ENCODE results near the gene ZC2HC1B.

DNA sequence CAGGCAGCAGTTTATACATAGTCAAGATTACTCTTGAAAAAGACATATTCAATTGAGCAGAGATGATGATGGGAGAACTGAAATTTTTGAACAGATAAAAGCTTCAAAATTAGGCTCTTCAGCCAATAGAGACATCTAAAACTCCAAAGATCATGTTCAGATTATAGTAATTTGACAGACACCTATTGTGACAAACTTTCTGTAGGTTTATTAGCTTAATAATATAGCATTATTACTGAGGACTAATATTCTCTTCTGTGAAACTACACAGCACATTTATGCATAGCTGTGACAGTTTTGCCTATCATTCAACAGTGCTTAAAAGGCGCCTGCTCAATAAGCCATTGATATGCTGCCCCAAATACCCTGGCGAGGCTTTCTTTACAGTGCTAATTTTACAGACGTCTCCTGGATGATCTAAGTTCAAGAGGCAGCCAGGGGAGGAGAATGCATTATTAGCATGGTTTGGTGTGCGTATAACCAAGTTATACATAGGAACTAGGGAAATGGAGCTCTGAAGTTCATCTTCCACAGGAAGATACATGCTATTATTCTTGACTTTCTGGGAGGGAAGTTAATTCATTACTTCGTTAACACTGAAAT is 122.3 kb downstream of the ZC2HC1B start:
- TF ChIP-seq ZFX (IDR thresholded peaks at IDR 0.05) (no peak), POLR2A (IDR thresholded peaks at IDR 0.05; ENCODE audit: borderline replicate concordance, extremely low read depth, insufficient read depth, insufficient read length) (no peak), SRF (IDR thresholded peaks at IDR 0.05; ENCODE audit: low read depth) (no peak)
- TF ChIP-seq, protein P1, sequence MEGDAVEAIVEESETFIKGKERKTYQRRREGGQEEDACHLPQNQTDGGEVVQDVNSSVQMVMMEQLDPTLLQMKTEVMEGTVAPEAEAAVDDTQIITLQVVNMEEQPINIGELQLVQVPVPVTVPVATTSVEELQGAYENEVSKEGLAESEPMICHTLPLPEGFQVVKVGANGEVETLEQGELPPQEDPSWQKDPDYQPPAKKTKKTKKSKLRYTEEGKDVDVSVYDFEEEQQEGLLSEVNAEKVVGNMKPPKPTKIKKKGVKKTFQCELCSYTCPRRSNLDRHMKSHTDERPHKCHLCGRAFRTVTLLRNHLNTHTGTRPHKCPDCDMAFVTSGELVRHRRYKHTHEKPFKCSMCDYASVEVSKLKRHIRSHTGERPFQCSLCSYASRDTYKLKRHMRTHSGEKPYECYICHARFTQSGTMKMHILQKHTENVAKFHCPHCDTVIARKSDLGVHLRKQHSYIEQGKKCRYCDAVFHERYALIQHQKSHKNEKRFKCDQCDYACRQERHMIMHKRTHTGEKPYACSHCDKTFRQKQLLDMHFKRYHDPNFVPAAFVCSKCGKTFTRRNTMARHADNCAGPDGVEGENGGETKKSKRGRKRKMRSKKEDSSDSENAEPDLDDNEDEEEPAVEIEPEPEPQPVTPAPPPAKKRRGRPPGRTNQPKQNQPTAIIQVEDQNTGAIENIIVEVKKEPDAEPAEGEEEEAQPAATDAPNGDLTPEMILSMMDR (IDR thresholded peaks at IDR 0.05 in 2 of 3, conservative IDR thresholded peaks at IDR 0.05 in 1 of 3; ENCODE audit: borderline replicate concordance in 1 of 3, insufficient read depth in 1 of 3, low read depth in 2 of 3, low read length in 2 of 3) = no peak
- TF ChIP-seq, protein P2, sequence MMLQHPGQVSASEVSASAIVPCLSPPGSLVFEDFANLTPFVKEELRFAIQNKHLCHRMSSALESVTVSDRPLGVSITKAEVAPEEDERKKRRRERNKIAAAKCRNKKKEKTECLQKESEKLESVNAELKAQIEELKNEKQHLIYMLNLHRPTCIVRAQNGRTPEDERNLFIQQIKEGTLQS (IDR thresholded peaks at IDR 0.05) = no peak
